Natural killer cell (primary cell): ENCODE data around the gene CLDN15. TPM values are rescaled to one million over a fixed set of nuclear protein-coding genes. Genes with fewer than 3 reads are reported as not detected.

Experiments used
- ATAC-seq, 3 donors: fragments of 150-1000 bp in 2 of 3; fragments of 200-7000 bp in 1 of 3; cut with Tn5 transposase; 1 replicate in 1 of 3; 2 replicates in 2 of 3; pipeline ENCODE4 v1.10.0; 2021; ENCODE audit warnings: mild to moderate bottlenecking in 2 of 3, moderate library complexity in 2 of 3
- DNase-seq, 2 donors: peaks; one replicate each; pipeline versions ENCODE4 v3.0.0 to v3.0.0-alpha.2; 2013 to 2021; ENCODE audit warnings: mixed read lengths in 1 of 2
- H3K27ac ChIP-seq: one replicate; pipeline ENCODE4 v1.5.1; 2013; ENCODE audit warnings: mild to moderate bottlenecking, low read length
- H3K27me3 ChIP-seq: one replicate; pipeline ENCODE4 v1.6.1; 2013; ENCODE audit warnings: low read length; ENCODE audit not compliant: control insufficient read depth, insufficient read depth
- H3K36me3 ChIP-seq: one replicate; pipeline ENCODE4 v1.6.1; 2013; ENCODE audit warnings: low read length; ENCODE audit not compliant: control insufficient read depth, insufficient read depth
- H3K4me1 ChIP-seq: one replicate; pipeline ENCODE4 v1.6.1; 2013; ENCODE audit warnings: low read length; ENCODE audit not compliant: control insufficient read depth, insufficient read depth
- H3K4me3 ChIP-seq: one replicate; pipeline ENCODE4 v1.5.1; 2013; ENCODE audit warnings: low read length
- H3K9me3 ChIP-seq: one replicate; pipeline ENCODE4 v1.6.1; 2013; ENCODE audit warnings: low read length; ENCODE audit not compliant: control insufficient read depth, insufficient read depth
- H3K27ac Mint-ChIP-seq, 2 donors: one replicate each; pipeline ENCODE4 v1.8.0; 2022; ENCODE audit warnings: mild to moderate bottlenecking in 2 of 2, mixed read lengths in 2 of 2, moderate library complexity in 1 of 2
- H3K27me3 Mint-ChIP-seq, 2 donors: one replicate each; pipeline ENCODE4 v1.8.0; 2022; ENCODE audit warnings: low read depth in 2 of 2, mixed read lengths in 2 of 2
- H3K36me3 Mint-ChIP-seq: one replicate; pipeline ENCODE4 v1.8.0; 2022; ENCODE audit warnings: mixed read lengths
- H3K4me1 Mint-ChIP-seq, 2 donors: one replicate each; pipeline ENCODE4 v1.8.0; 2022; ENCODE audit warnings: mixed read lengths in 2 of 2
- H3K4me3 Mint-ChIP-seq: one replicate; pipeline ENCODE4 v1.8.0; 2022; ENCODE audit warnings: mild to moderate bottlenecking, moderate library complexity, mixed read lengths
- H3K9me3 Mint-ChIP-seq, 2 donors: one replicate each; pipeline ENCODE4 v1.8.0; 2022; ENCODE audit warnings: mixed read lengths in 2 of 2
- CTCF ChIP-seq: fragments of 200-600 bp; IDR thresholded peaks from one replicate; pipeline ENCODE4 v1.8.0; 2022; ENCODE audit warnings: antibody characterized with exemption
- WGBS: methylation state at CpG from one replicate; pipeline ENCODE4 v1.1.7; 2013; ENCODE audit warnings: missing lambda C conversion rate; ENCODE audit not compliant: insufficient coverage; 5-methylcytosine and 5-hydroxymethylcytosine counted together
- intact Hi-C: fragments of 100-400 bp; cut with micrococcal nuclease; formaldehyde crosslinking; loops from one replicate; pipeline ENCODE4 v1.14.2; 2022
- total RNA-seq, 4 donors: library from RNA; stranded (reverse); fragments of 120-200 nt in 1 of 4; gene quantifications; one replicate each; pipeline versions ENCODE4 v1.2.3 to v1.2.4, GENCODE V29; 2013 to 2022

Gene CLDN15
- total RNA-seq, 3 donors from 2014 or later (not counting 1 experiment from before 2014, with no cell fraction given): 13.7 to 22.0 (median 19.3) TPM

- Mint-ChIP-seq H3K36me3 (no peaks in the 10 kb centered on the region), H3K4me1 (peaks cover 0 to 4% of the 10 kb centered on the region in 2 donors), H3K4me3 (no peak overlapping the region), H3K9me3 (no peaks in the 10 kb centered on the region), H3K27me3 (no peaks in the 10 kb centered on the region), H3K27ac (no peak overlapping the region)
- Histone ChIP-seq H3K36me3 (peaks cover 24% of the 10 kb centered on the region), H3K27me3 (no peaks in the 10 kb centered on the region), H3K4me1 (no peaks in the 10 kb centered on the region), H3K27ac (no peak overlapping the region), H3K9me3 (no peaks in the 10 kb centered on the region), H3K4me3 (no peak overlapping the region)
- intact Hi-C loops: no loop called here
- ATAC-seq: no peak
- WGBS: 96% methylated on average over 19 of the region's 19 CpGs
- no peak for TF ChIP-seq CTCF
- DNase-seq: no peak
Measured at GRCh38 chr7:101210143-101210542, 27.5 kb downstream of the CLDN15 start.

GRCh38 chr7:101208794-101209193 lies 28.8 kb downstream of the CLDN15 start:
- no peak overlapping the region for H3K27ac Mint-ChIP-seq
- no peak for DNase-seq
- H3K27me3 Mint-ChIP-seq: peaks cover 6% of the 10 kb centered on the region in 2 donors
- intact Hi-C loops: no loop called here
- Histone ChIP-seq H3K9me3 (no peaks in the 10 kb centered on the region), H3K27ac (no peak overlapping the region), H3K4me1 (peaks cover 5% of the 10 kb centered on the region), H3K36me3 (peaks cover 19% of the 10 kb centered on the region), H3K27me3 (no peaks in the 10 kb centered on the region), H3K4me3 (no peak overlapping the region)
- H3K4me1 Mint-ChIP-seq: peaks cover 0 to 4% of the 10 kb centered on the region in 2 donors
- no peak overlapping the region for H3K4me3 Mint-ChIP-seq
- WGBS: 98% methylated on average over 14 of the region's 14 CpGs
- no peaks in the 10 kb centered on the region for H3K36me3 Mint-ChIP-seq
- no peak for TF ChIP-seq CTCF
- H3K9me3 Mint-ChIP-seq: no peaks in the 10 kb centered on the region
- ATAC-seq: no peak

GRCh38 chr7:101207459-101207858 lies 30.1 kb downstream of the CLDN15 start:
- H3K4me3 ChIP-seq: no peak overlapping the region
- peaks cover 5% of the 10 kb centered on the region for H3K4me1 ChIP-seq
- WGBS: 95% methylated on average over 17 of the region's 17 CpGs
- peaks cover 2% of the 10 kb centered on the region for H3K27me3 ChIP-seq
- no peaks in the 10 kb centered on the region for H3K36me3 Mint-ChIP-seq
- no peak overlapping the region for H3K27ac Mint-ChIP-seq
- peaks cover 17% of the 10 kb centered on the region for H3K36me3 ChIP-seq
- TF ChIP-seq CTCF: no peak
- H3K4me1 Mint-ChIP-seq: peaks cover 0 to 4% of the 10 kb centered on the region in 2 donors
- intact Hi-C loops: no loop called here
- ATAC-seq: no peak
- DNase-seq: no peak
- H3K9me3 Mint-ChIP-seq: no peaks in the 10 kb centered on the region
- no peak overlapping the region for H3K4me3 Mint-ChIP-seq
- H3K9me3 ChIP-seq: no peaks in the 10 kb centered on the region
- H3K27ac ChIP-seq: no peak overlapping the region
- H3K27me3 Mint-ChIP-seq: peaks cover 13 to 15% of the 10 kb centered on the region in 2 donors

GRCh38 chr7:101206665-101207042 lies 30.9 kb downstream of the CLDN15 start:
- Mint-ChIP-seq H3K9me3 (no peaks in the 10 kb centered on the region), H3K4me1 (peaks cover 0 to 4% of the 10 kb centered on the region in 2 donors), H3K36me3 (no peaks in the 10 kb centered on the region), H3K4me3 (no peak overlapping the region), H3K27me3 (peaks cover 15 to 16% of the 10 kb centered on the region in 2 donors), H3K27ac (no peak overlapping the region)
- Histone ChIP-seq H3K27me3 (peaks cover 4% of the 10 kb centered on the region), H3K27ac (no peak overlapping the region), H3K4me1 (peaks cover 9% of the 10 kb centered on the region), H3K9me3 (no peaks in the 10 kb centered on the region), H3K36me3 (peaks cover 12% of the 10 kb centered on the region), H3K4me3 (no peak overlapping the region)
- 73% methylated on average over 19 of the region's 19 CpGs for WGBS
- no peak for TF ChIP-seq CTCF
- DNase-seq (no peak), ATAC-seq (no peak)
- intact Hi-C loops: no loop called here
